ENCODE results near the gene VPS13D.

- TF ChIP-seq FOXA1 (IDR thresholded peaks at IDR 0.05) (no peak), SP1 (IDR thresholded peaks at IDR 0.05) (no peak), NFRKB (IDR thresholded peaks at IDR 0.05) (no peak), ARNT (IDR thresholded peaks at IDR 0.05) (no peak)
- TF ChIP-seq, protein P1, sequence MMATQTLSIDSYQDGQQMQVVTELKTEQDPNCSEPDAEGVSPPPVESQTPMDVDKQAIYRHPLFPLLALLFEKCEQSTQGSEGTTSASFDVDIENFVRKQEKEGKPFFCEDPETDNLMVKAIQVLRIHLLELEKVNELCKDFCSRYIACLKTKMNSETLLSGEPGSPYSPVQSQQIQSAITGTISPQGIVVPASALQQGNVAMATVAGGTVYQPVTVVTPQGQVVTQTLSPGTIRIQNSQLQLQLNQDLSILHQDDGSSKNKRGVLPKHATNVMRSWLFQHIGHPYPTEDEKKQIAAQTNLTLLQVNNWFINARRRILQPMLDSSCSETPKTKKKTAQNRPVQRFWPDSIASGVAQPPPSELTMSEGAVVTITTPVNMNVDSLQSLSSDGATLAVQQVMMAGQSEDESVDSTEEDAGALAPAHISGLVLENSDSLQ (IDR thresholded peaks at IDR 0.05), result no peak
These were observed 213.3 kb downstream of the VPS13D start for GRCh38 chr1:12443151-12443550.
